Measurements from ENCODE around the gene PCBP3.

- TF ChIP-seq CTCF (IDR thresholded peaks at IDR 0.05) (no peak), POLR2A (IDR thresholded peaks at IDR 0.05) (no peak)
Measured at GRCh38 chr21:45841033-45841432, 197.5 kb downstream of the PCBP3 start.

All from right lobe of liver (tissue), 4 donors.